Testis (tissue), 2 donors: ENCODE measurements around the gene TBC1D24.

Experiments used
- CTCF ChIP-seq, 3 experiments: fragments of 450-650 bp in 2 of 3; fragments of 200-600 bp in 1 of 3; sonication (generic) in 1 of 3; IDR thresholded peaks; one replicate each; pipeline ENCODE4 v1.5.1; 2016 to 2019; ENCODE audit warnings: antibody characterized with exemption in 3 of 3, mild to moderate bottlenecking in 2 of 3, moderate library complexity in 1 of 3
- POLR2A ChIP-seq: fragments of 450-650 bp; IDR thresholded peaks from one replicate; pipeline ENCODE4 v1.6.1; 2017; ENCODE audit warnings: antibody characterized with exemption, mild to moderate bottlenecking, moderate library complexity

- TF ChIP-seq CTCF (IDR thresholded peaks at IDR 0.05) (no peak), POLR2A (no peak)
Observed at GRCh38 chr16:2482249-2482648, 7.3 kb downstream of the TBC1D24 start.
